ENCODE measurements around the gene DLST.

Gene DLST

GRCh38 chr14:74881431-74882102 lies at the start of gene DLST:
Gene DLST (plus strand): TSS chr14:74881916. CDS start chr14:74881954, 38 bp downstream.
- TF ChIP-seq CTCF (IDR thresholded peaks at IDR 0.05; ENCODE audit: low read depth, low read length, missing control alignments): no peak
- peak within 1 kb of the TSS; percentile 89 for H3K4me3 ChIP-seq (ENCODE audit: low read depth, low read length)
- peak; percentile 62 for DNase-seq (ENCODE audit: low read depth)

- no peak overlapping the region for H3K4me3 ChIP-seq (ENCODE audit: low read depth, low read length)
- no peak for DNase-seq (ENCODE audit: low read depth)
- no peak for TF ChIP-seq CTCF (IDR thresholded peaks at IDR 0.05; ENCODE audit: low read depth, low read length, missing control alignments)
Observed at GRCh38 chr14:74832849-74833248, 48.9 kb upstream of the DLST start.

- TF ChIP-seq CTCF (IDR thresholded peaks at IDR 0.05; ENCODE audit: low read depth, low read length, missing control alignments): no peak
- DNase-seq (ENCODE audit: low read depth): no peak
- no peak overlapping the region for H3K4me3 ChIP-seq (ENCODE audit: low read depth, low read length)
Observed at GRCh38 chr14:74834692-74835392, 46.9 kb upstream of the DLST start.

- H3K4me3 ChIP-seq (ENCODE audit: low read depth, low read length): no peak overlapping the region
- TF ChIP-seq CTCF (IDR thresholded peaks at IDR 0.05; ENCODE audit: low read depth, low read length, missing control alignments): no peak
- DNase-seq (ENCODE audit: low read depth): no peak
Observed at GRCh38 chr14:74835645-74836250, 46.0 kb upstream of the DLST start.

GRCh38 chr14:74836251-74836960 lies 45.3 kb upstream of the DLST start:
- DNase-seq (ENCODE audit: low read depth): no peak
- no peak overlapping the region for H3K4me3 ChIP-seq (ENCODE audit: low read depth, low read length)
- TF ChIP-seq CTCF (IDR thresholded peaks at IDR 0.05; ENCODE audit: low read depth, low read length, missing control alignments): no peak

- H3K4me3 ChIP-seq (ENCODE audit: low read depth, low read length): no peak overlapping the region
- DNase-seq (ENCODE audit: low read depth): no peak
- TF ChIP-seq CTCF (IDR thresholded peaks at IDR 0.05; ENCODE audit: low read depth, low read length, missing control alignments): no peak
Observed at GRCh38 chr14:74838166-74838565, 43.5 kb upstream of the DLST start.

Measured in GM12864 (cell line).